ENCODE measurements around the gene KCNIP2.
"Not testable (repeated sequence)": the region's sequence is repeated elsewhere in the genome, so short reads cannot be mapped to it uniquely, and the experiment has no call there.

KCNIP2 gene

GRCh38 chr10:101827919-101828600 is 15.5 kb downstream of the KCNIP2 start:
- DNase-seq, result no peak

- no peak for DNase-seq
These were observed 16.7 kb downstream of the KCNIP2 start for GRCh38 chr10:101826852-101827434.

GRCh38 chr10:101824736-101825135 is 18.9 kb downstream of the KCNIP2 start:
- DNase-seq, result no peak

- DNase-seq, result peak in 1 of 2 experiments; percentile 10
These were observed 24.5 kb downstream of the KCNIP2 start for GRCh38 chr10:101818872-101819633.

GRCh38 chr10:101818119-101818871 is 25.3 kb downstream of the KCNIP2 start, which contains the start of gene OGA:
Gene OGA, minus strand, starts transcription at chr10:101818444. Its CDS starts 422 bp downstream, at chr10:101818022.
- DNase-seq, result peak; percentile 93 to 99

GRCh38 chr10:101817337-101818118 is 26.1 kb downstream of the KCNIP2 start:
- DNase-seq, result peak in 1 of 2 experiments; percentile 22

GRCh38 chr10:101816913-101817336 is 26.7 kb downstream of the KCNIP2 start:
- no peak for DNase-seq

- DNase-seq, result no peak
These were observed 27.2 kb downstream of the KCNIP2 start for GRCh38 chr10:101816376-101816775.

GRCh38 chr10:101814466-101815071 is 29.0 kb downstream of the KCNIP2 start:
- no peak for DNase-seq

- no peak for DNase-seq
These were observed 31.0 kb downstream of the KCNIP2 start for GRCh38 chr10:101812606-101813005.

GRCh38 chr10:101807158-101807557 is 36.4 kb downstream of the KCNIP2 start:
- DNase-seq, result no peak

- DNase-seq, result no peak
These were observed 40.1 kb downstream of the KCNIP2 start for GRCh38 chr10:101803511-101803910.

GRCh38 chr10:101797403-101798059 is 46.1 kb downstream of the KCNIP2 start:
- no peak for DNase-seq

- no peak for DNase-seq
These were observed 50.1 kb downstream of the KCNIP2 start for GRCh38 chr10:101793526-101793925.

- no peak for DNase-seq
These were observed 53.9 kb downstream of the KCNIP2 start for GRCh38 chr10:101789686-101790085.

GRCh38 chr10:101789231-101789630 is 54.4 kb downstream of the KCNIP2 start:
- DNase-seq, result not testable (repeated sequence)

GRCh38 chr10:101785801-101786200 is 57.8 kb downstream of the KCNIP2 start:
- no peak for DNase-seq

- DNase-seq, result no peak
These were observed 59.0 kb downstream of the KCNIP2 start for GRCh38 chr10:101784558-101784957.

GRCh38 chr10:101783736-101784118 is 59.9 kb downstream of the KCNIP2 start:
- DNase-seq, result no peak

- DNase-seq, result peak; percentile 83 to 88
These were observed 60.5 kb downstream of the KCNIP2 start, which contains the start of gene NPM3 for GRCh38 chr10:101782811-101783735. Gene NPM3, minus strand, starts transcription at chr10:101783446. Its CDS starts 56 bp downstream, at chr10:101783390.
